ENCODE measurements around the gene HNRNPM. TPM values are rescaled to one million over a fixed set of nuclear protein-coding genes. Genes with fewer than 3 reads are reported as not detected.

Gene HNRNPM
- 145 and 148 TPM in 2 replicates for polyA plus RNA-seq (2013)

- no CpG with 5 or more reads among the region's 93 CpGs for WGBS (ENCODE audit: extremely low coverage, insufficient coverage, insufficient read length)
These were observed at the start of gene HNRNPM for GRCh38 chr19:8444677-8445487. Gene HNRNPM (plus strand): TSS chr19:8444975. CDS start chr19:8444999, 24 bp downstream.

GRCh38 chr19:8395621-8396082 lies 49.1 kb upstream of the HNRNPM start:
- Histone ChIP-seq H3K9me3 (ENCODE audit: insufficient read depth, low read depth, low read length) (no peaks in the 10 kb centered on the region), H3K4ac (ENCODE audit: low read depth, low read length) (no peak overlapping the region), H3K23ac (ENCODE audit: low read length) (no peak overlapping the region), H2AFZ (ENCODE audit: insufficient read depth, low read length, poor library complexity) (no peak overlapping the region), H4K12ac (ENCODE audit: low read depth, low read length) (no peak overlapping the region), H2AK5ac (ENCODE audit: low read length) (no peak overlapping the region), H3K4me2 (ENCODE audit: low read length) (no peak overlapping the region), H4K91ac (ENCODE audit: low read depth, low read length) (no peak overlapping the region), H3K18ac (ENCODE audit: low read length) (peak overlapping the region; percentile 65), H4K8ac (ENCODE audit: low read depth, low read length) (no peak overlapping the region), H3K4me1 (ENCODE audit: control insufficient read depth in 1 of 2, insufficient read depth in 2 of 2, low read length in 2 of 2) (peaks cover 26 to 27% of the 10 kb centered on the region in 2 experiments), H3K79me2 (ENCODE audit: control insufficient read depth, insufficient read depth, low read length, poor library complexity) (peaks cover 19% of the 10 kb centered on the region), H3K27me3 (ENCODE audit: insufficient read depth, low read length) (no peaks in the 10 kb centered on the region), H3K9ac (ENCODE audit: low read length) (no peak overlapping the region), H2BK120ac (ENCODE audit: insufficient read depth, low read length, poor library complexity) (no peak overlapping the region), H3K36me3 (ENCODE audit: control insufficient read depth in 1 of 2, insufficient read depth in 2 of 2, low read length in 2 of 2) (peaks cover 12 to 13% of the 10 kb centered on the region in 2 experiments), H2BK12ac (ENCODE audit: low read length) (no peak overlapping the region), H3K14ac (ENCODE audit: low read length) (no peak overlapping the region), H2BK5ac (ENCODE audit: low read depth, low read length, poor library complexity) (no peak overlapping the region), H3K27ac (ENCODE audit: low read depth, low read length) (no peak overlapping the region), H3K79me1 (ENCODE audit: low read length) (peaks cover 3% of the 10 kb centered on the region), H3K4me3 (ENCODE audit: low read depth, low read length) (no peak overlapping the region)
- DNase-seq, result no peak
- WGBS (ENCODE audit: extremely low coverage, insufficient coverage, insufficient read length), result no CpG with 5 or more reads among the region's 14 CpGs

More at GRCh38 chr19:8444677-8445487, at the start of gene HNRNPM:
- H3K14ac ChIP-seq (ENCODE audit: low read length), result peak within 1 kb of the TSS; percentile 98
- peak within 1 kb of the TSS; percentile 98 for H4K12ac ChIP-seq (ENCODE audit: low read depth, low read length)
- no peaks in the 10 kb centered on the region for H3K9me3 ChIP-seq (ENCODE audit: insufficient read depth, low read depth, low read length)
- H3K4me1 ChIP-seq (ENCODE audit: control insufficient read depth in 1 of 2, insufficient read depth in 2 of 2, low read length in 2 of 2), result peaks cover 3 to 5% of the 10 kb centered on the region in 2 experiments
- H3K79me1 ChIP-seq (ENCODE audit: low read length), result peaks cover 10% of the 10 kb centered on the region
- H3K4me2 ChIP-seq (ENCODE audit: low read length), result peak within 1 kb of the TSS; percentile 92
- no peak within 1 kb of the TSS for H2BK12ac ChIP-seq (ENCODE audit: low read length)
- peak within 1 kb of the TSS; percentile 99 for H3K4me3 ChIP-seq (ENCODE audit: low read depth, low read length)
- H3K27me3 ChIP-seq (ENCODE audit: insufficient read depth, low read length), result no peaks in the 10 kb centered on the region
- peaks cover 18% of the 10 kb centered on the region for H3K79me2 ChIP-seq (ENCODE audit: control insufficient read depth, insufficient read depth, low read length, poor library complexity)
- peak within 1 kb of the TSS; percentile 94 for H4K8ac ChIP-seq (ENCODE audit: low read depth, low read length)
- peak within 1 kb of the TSS; percentile 71 for H2AFZ ChIP-seq (ENCODE audit: insufficient read depth, low read length, poor library complexity)
- no peak within 1 kb of the TSS for H3K23ac ChIP-seq (ENCODE audit: low read length)
- peak within 1 kb of the TSS; percentile 87 for H2BK5ac ChIP-seq (ENCODE audit: low read depth, low read length, poor library complexity)
- H2AK5ac ChIP-seq (ENCODE audit: low read length), result peak within 1 kb of the TSS; percentile 97
- peak within 1 kb of the TSS; percentile 91 for H2BK120ac ChIP-seq (ENCODE audit: insufficient read depth, low read length, poor library complexity)
- H3K27ac ChIP-seq (ENCODE audit: low read depth, low read length), result peak within 1 kb of the TSS; percentile 63
- peaks cover 7% of the 10 kb centered on the region in 2 experiments for H3K36me3 ChIP-seq (ENCODE audit: control insufficient read depth in 1 of 2, insufficient read depth in 2 of 2, low read length in 2 of 2)
- H3K9ac ChIP-seq (ENCODE audit: low read length), result peak within 1 kb of the TSS; percentile 99
- DNase-seq, result peak; percentile 100
- H4K91ac ChIP-seq (ENCODE audit: low read depth, low read length), result peak within 1 kb of the TSS; percentile 96
- H3K4ac ChIP-seq (ENCODE audit: low read depth, low read length), result peak within 1 kb of the TSS; percentile 100
- H3K18ac ChIP-seq (ENCODE audit: low read length), result peak within 1 kb of the TSS; percentile 96

- Histone ChIP-seq H4K12ac (ENCODE audit: low read depth, low read length) (no peak overlapping the region), H3K27ac (ENCODE audit: low read depth, low read length) (no peak overlapping the region), H2AFZ (ENCODE audit: insufficient read depth, low read length, poor library complexity) (no peak overlapping the region), H3K79me1 (ENCODE audit: low read length) (peaks cover 3% of the 10 kb centered on the region), H3K4me2 (ENCODE audit: low read length) (no peak overlapping the region), H3K9ac (ENCODE audit: low read length) (no peak overlapping the region), H3K9me3 (ENCODE audit: insufficient read depth, low read depth, low read length) (no peaks in the 10 kb centered on the region), H4K8ac (ENCODE audit: low read depth, low read length) (no peak overlapping the region), H3K18ac (ENCODE audit: low read length) (no peak overlapping the region), H3K4me1 (ENCODE audit: control insufficient read depth in 1 of 2, insufficient read depth in 2 of 2, low read length in 2 of 2) (peaks cover 23 to 24% of the 10 kb centered on the region in 2 experiments), H4K91ac (ENCODE audit: low read depth, low read length) (no peak overlapping the region), H2BK120ac (ENCODE audit: insufficient read depth, low read length, poor library complexity) (no peak overlapping the region), H3K36me3 (ENCODE audit: control insufficient read depth in 1 of 2, insufficient read depth in 2 of 2, low read length in 2 of 2) (peaks cover 12 to 15% of the 10 kb centered on the region in 2 experiments), H2AK5ac (ENCODE audit: low read length) (no peak overlapping the region), H3K14ac (ENCODE audit: low read length) (no peak overlapping the region), H3K23ac (ENCODE audit: low read length) (no peak overlapping the region), H3K4ac (ENCODE audit: low read depth, low read length) (peak overlapping the region; percentile 48), H2BK12ac (ENCODE audit: low read length) (no peak overlapping the region), H3K4me3 (ENCODE audit: low read depth, low read length) (no peak overlapping the region), H2BK5ac (ENCODE audit: low read depth, low read length, poor library complexity) (no peak overlapping the region), H3K79me2 (ENCODE audit: control insufficient read depth, insufficient read depth, low read length, poor library complexity) (peaks cover 19% of the 10 kb centered on the region), H3K27me3 (ENCODE audit: insufficient read depth, low read length) (no peaks in the 10 kb centered on the region)
- no peak for DNase-seq
- no CpG with 5 or more reads among the region's 7 CpGs for WGBS (ENCODE audit: extremely low coverage, insufficient coverage, insufficient read length)
These were observed 48.6 kb upstream of the HNRNPM start for GRCh38 chr19:8396185-8396562.

- Histone ChIP-seq H3K4me3 (ENCODE audit: low read depth, low read length) (no peak overlapping the region), H3K18ac (ENCODE audit: low read length) (no peak overlapping the region), H3K4ac (ENCODE audit: low read depth, low read length) (peak overlapping the region; percentile 48), H3K27ac (ENCODE audit: low read depth, low read length) (no peak overlapping the region), H3K9ac (ENCODE audit: low read length) (no peak overlapping the region), H3K14ac (ENCODE audit: low read length) (no peak overlapping the region), H2BK120ac (ENCODE audit: insufficient read depth, low read length, poor library complexity) (no peak overlapping the region), H3K4me2 (ENCODE audit: low read length) (no peak overlapping the region), H4K91ac (ENCODE audit: low read depth, low read length) (no peak overlapping the region), H4K8ac (ENCODE audit: low read depth, low read length) (no peak overlapping the region), H3K9me3 (ENCODE audit: insufficient read depth, low read depth, low read length) (no peaks in the 10 kb centered on the region), H2BK12ac (ENCODE audit: low read length) (no peak overlapping the region), H3K36me3 (ENCODE audit: control insufficient read depth in 1 of 2, insufficient read depth in 2 of 2, low read length in 2 of 2) (peaks cover 14 to 15% of the 10 kb centered on the region in 2 experiments), H3K4me1 (ENCODE audit: control insufficient read depth in 1 of 2, insufficient read depth in 2 of 2, low read length in 2 of 2) (peaks cover 20 to 21% of the 10 kb centered on the region in 2 experiments), H3K79me1 (ENCODE audit: low read length) (peaks cover 3% of the 10 kb centered on the region), H3K23ac (ENCODE audit: low read length) (no peak overlapping the region), H3K79me2 (ENCODE audit: control insufficient read depth, insufficient read depth, low read length, poor library complexity) (peaks cover 18% of the 10 kb centered on the region), H2BK5ac (ENCODE audit: low read depth, low read length, poor library complexity) (no peak overlapping the region), H2AK5ac (ENCODE audit: low read length) (no peak overlapping the region), H4K12ac (ENCODE audit: low read depth, low read length) (no peak overlapping the region), H3K27me3 (ENCODE audit: insufficient read depth, low read length) (no peaks in the 10 kb centered on the region), H2AFZ (ENCODE audit: insufficient read depth, low read length, poor library complexity) (no peak overlapping the region)
- DNase-seq, result peak; percentile 76 to 91
- no CpG with 5 or more reads among the region's 22 CpGs for whole genome bisulfite sequencing (ENCODE audit: extremely low coverage, insufficient coverage, insufficient read length)
These were observed 48.1 kb upstream of the HNRNPM start for GRCh38 chr19:8396563-8397203.
